Measurements from ENCODE around the gene FOXP3. TPM values are rescaled to one million over a fixed set of nuclear protein-coding genes. Genes with fewer than 3 reads are reported as not detected.

Gene FOXP3
- total and polyA plus RNA-seq, 2 donors (not counting 3 experiments of a cell fraction or from before 2014, with no cell fraction given): 0.06 TPM; not detected in 1

GRCh38 chrX:49303346-49303745 lies 38.8 kb upstream of the FOXP3 start, which contains the start of gene GAGE10:
GAGE10 (plus strand) TSS chrX:49303646; CDS start chrX:49304860, 1,214 bp downstream.
- dilution Hi-C loops (cut with MboI; ENCODE audit: extremely low pct_ligation_motif_present, low sequenced_read_pairs) (no loop called here), intact Hi-C loops (cut with micrococcal nuclease) (no loop called here)
- H3K4me2 ChIP-seq (ENCODE audit: insufficient read depth, low read length): no peak within 1 kb of the TSS
- ChIA-PET POLR2A (no interaction called here), CTCF (no interaction called here)
- no peak within 1 kb of the TSS for H3K4me3 ChIP-seq (replicated peaks in 1 of 3; ENCODE audit: insufficient read depth in 1 of 3, low read depth in 1 of 3, low read length in 3 of 3)
- BruUV-seq (replicated peaks): no TSS peak
- no peaks in the 10 kb centered on the region for H4K20me1 ChIP-seq (replicated peaks; ENCODE audit: control insufficient read depth, extremely low read depth, insufficient read depth, low read length)
- no peaks in the 10 kb centered on the region for H3K4me1 ChIP-seq (ENCODE audit: control insufficient read depth, extremely low read depth, insufficient read depth, low read length)
- no peak for TF ChIP-seq POLR2AphosphoS5 (IDR thresholded peaks at IDR 0.05; ENCODE audit: insufficient read depth, low read depth, low read length)
- no peak for TF ChIP-seq CTCF (IDR thresholded peaks at IDR 0.05; ENCODE audit: extremely low read depth in 1 of 2, insufficient read depth in 1 of 2, low read depth in 1 of 2, low read length in 2 of 2)
- no peak for TF ChIP-seq POLR2A (IDR thresholded peaks at IDR 0.05; ENCODE audit: low read depth, low read length)
- TF ChIP-seq EZH2 (IDR thresholded peaks at IDR 0.05; ENCODE audit: borderline replicate concordance, low read depth, low read length, severe bottlenecking): no peak
- TF ChIP-seq FOS (IDR thresholded peaks at IDR 0.05; ENCODE audit: borderline replicate concordance, insufficient read depth, low read length): no peak
- TF ChIP-seq JUN (IDR thresholded peaks at IDR 0.05; ENCODE audit: borderline replicate concordance, insufficient read depth, insufficient read length, low read depth): no peak
- TF ChIP-seq MYC (IDR thresholded peaks at IDR 0.05; ENCODE audit: low read depth, low read length): no peak
- TF ChIP-seq MAX (IDR thresholded peaks at IDR 0.05; ENCODE audit: insufficient read depth, insufficient read length): no peak
- no peak for TF ChIP-seq GATA2 (IDR thresholded peaks at IDR 0.05; ENCODE audit: insufficient read depth, insufficient read length, low read depth, low read length)
- no peaks in the 10 kb centered on the region for H3K9me3 ChIP-seq (replicated peaks; ENCODE audit: control insufficient read depth, insufficient read depth, low read length)
- no peaks in the 10 kb centered on the region for H3K79me2 ChIP-seq (ENCODE audit: control insufficient read depth, insufficient read depth, low read length)
- no peak within 1 kb of the TSS for H3K27ac ChIP-seq (ENCODE audit: insufficient read depth, low read depth, low read length)
- no peaks in the 10 kb centered on the region for H3K27me3 ChIP-seq (ENCODE audit: control insufficient read depth in 2 of 2, insufficient read depth in 2 of 2, low read length in 2 of 2)
- no peak within 1 kb of the TSS for H3K9ac ChIP-seq (replicated peaks; ENCODE audit: extremely low read depth, insufficient read depth, low read length)
- FAIRE-seq (no peak), DNase-seq (ENCODE audit: low read depth, low spot score) (no peak)
- no peak within 1 kb of the TSS for H2AFZ ChIP-seq (ENCODE audit: low read depth, low read length)
- no peaks in the 10 kb centered on the region for H3K36me3 ChIP-seq (ENCODE audit: control insufficient read depth in 2 of 2, extremely low read depth in 1 of 2, insufficient read depth in 2 of 2, low read length in 2 of 2)
- H3K9me1 ChIP-seq (replicated peaks; ENCODE audit: control insufficient read depth, extremely low read depth, insufficient read depth, low read length): no peaks in the 10 kb centered on the region

Data from endothelial cell of umbilical vein (primary cell).